Muscle of arm (tissue), 12 donors: ENCODE measurements around the gene CHPF2. TPM values are rescaled to one million over a fixed set of nuclear protein-coding genes. Genes with fewer than 3 reads are reported as not detected.

Experiments
- DNase-seq: peaks from one replicate; pipeline ENCODE4 v3.0.0-alpha.2; 2013
- polyA plus RNA-seq, 12 donors: library from polyadenylated mRNA; unstranded; fragments of 120-200 nt; gene quantifications; one replicate each; pipeline ENCODE4 v1.2.1, GENCODE V29; 2013; ENCODE audit not compliant: insufficient read length in 12 of 12

Gene CHPF2
- polyA plus RNA-seq, 12 donors, result 15.9 to 26.8 (median 21.6) TPM; not detected in 1

GRCh38 chr7:151245360-151246101 lies 13.2 kb downstream of the CHPF2 start:
- no peak for DNase-seq

GRCh38 chr7:151246102-151246850 lies 14.0 kb downstream of the CHPF2 start:
- DNase-seq, result no peak

GRCh38 chr7:151246851-151247580 lies 14.7 kb downstream of the CHPF2 start:
- DNase-seq, result peak; percentile 64

DNA sequence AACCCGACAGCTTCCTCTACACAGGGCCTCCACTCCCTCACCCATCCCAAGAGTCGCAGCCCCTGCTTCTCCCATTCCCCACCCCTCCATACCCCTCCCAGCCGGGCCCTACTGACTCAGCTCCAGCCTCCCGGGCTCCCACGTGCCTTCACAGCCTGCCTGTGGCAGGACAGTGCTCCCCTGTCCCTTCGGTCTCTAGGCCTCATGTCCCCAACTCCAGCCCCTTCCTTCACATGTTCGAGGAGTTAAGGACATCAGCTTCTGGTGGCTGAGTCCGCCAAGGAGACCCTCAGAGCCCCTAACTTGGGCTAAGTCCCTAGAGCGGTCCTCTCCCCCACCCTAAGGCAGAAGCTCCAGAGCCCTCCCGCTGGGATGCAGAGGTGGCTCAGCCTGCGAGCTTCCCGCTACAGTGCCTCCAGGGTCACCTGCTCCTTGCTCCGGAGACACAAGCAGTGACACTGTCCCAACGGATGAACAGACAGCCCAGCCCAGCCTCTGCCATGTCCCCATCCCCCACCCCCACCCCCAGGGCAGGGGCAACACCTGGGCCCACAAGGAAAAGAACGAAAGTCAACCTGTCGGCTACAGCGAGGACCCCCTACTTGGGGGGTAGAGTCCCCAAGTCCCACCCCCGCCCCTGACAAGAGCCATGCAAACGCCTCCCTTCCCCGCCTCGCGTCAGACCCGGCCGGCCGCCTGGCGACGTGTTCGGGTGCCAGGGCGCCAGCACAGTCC lies 15.5 kb downstream of the CHPF2 start:
- DNase-seq, result no peak

- DNase-seq, result peak; percentile 74
These were observed 16.2 kb downstream of the CHPF2 start, which contains the start of gene SMARCD3 for GRCh38 chr7:151248346-151249033. TSS of gene SMARCD3 (minus strand) at chr7:151248694. CDS start at chr7:151248562, 132 bp downstream.

DNA sequence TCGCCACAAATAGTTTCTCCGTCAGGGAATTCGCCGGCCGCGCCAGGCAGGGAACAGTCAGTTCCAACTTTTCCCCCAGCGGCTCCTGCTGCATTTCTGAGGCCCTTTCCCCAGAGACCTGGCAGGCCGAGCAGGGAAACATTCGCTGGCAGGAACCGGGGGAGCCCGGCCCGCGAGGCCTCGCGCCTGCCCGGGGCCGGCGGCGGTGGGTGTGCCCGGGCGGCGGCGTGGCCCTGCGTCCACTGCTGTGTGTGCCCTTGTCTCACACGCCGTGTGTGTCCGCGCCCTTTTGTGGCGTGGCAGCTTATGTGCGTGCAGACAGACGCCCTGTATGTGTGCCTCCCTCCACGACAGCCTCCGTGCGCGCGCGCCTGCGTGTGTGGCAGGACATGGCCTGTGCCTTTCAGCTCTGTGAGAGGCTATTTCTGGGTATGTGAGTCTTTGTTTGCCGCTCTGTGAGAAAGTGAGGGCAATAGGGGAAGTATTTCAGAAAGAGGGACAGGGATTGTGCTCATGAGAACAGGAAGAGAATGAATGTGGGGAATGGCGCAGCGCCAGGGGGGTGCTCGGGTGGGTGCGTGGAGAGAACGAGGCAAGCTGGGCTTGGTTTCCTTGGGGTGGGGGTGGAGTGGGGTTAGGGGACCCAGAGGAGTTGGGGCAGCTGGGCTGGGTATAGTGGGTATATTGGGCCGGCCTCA lies 16.9 kb downstream of the CHPF2 start:
- peak; percentile 64 for DNase-seq

DNA sequence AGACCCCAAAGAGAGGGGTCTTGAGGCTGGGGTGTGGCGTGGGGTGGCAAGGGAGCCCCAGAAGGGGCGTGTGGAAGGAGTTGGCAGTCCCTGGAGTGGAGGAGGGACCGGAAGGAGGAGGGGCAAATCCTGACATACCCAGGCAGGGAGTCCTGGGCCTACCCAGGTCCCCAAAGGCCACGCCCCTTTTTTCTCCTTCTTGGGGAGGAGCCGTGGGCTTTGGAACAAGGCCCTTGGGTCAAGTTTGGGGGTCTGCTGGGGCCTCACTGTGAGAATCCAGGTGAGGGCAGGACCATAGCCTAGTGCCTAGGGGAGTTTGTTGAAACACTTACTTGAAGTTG lies 17.4 kb downstream of the CHPF2 start:
- peak; percentile 52 for DNase-seq

- DNase-seq, result no peak
These were observed 18.2 kb downstream of the CHPF2 start for GRCh38 chr7:151250181-151251132.

DNA sequence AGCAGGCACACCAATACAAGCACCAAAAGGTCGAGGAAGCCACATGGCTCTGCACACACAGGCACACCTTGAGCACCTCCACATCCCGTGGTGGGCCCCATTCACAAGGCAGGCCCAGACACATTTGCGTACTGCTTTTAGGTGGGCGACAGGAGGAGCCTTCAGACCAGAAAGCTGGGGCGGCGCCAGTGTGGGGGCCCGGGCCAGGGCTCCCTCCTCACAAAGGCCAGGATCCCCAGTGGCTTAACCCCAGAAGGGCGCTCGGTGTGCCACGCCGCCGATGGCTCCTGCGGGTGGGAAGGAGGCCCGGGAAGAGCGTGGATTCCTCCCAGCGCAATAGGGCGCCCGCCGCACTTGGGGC lies 19.0 kb downstream of the CHPF2 start:
- DNase-seq, result peak; percentile 56

DNA sequence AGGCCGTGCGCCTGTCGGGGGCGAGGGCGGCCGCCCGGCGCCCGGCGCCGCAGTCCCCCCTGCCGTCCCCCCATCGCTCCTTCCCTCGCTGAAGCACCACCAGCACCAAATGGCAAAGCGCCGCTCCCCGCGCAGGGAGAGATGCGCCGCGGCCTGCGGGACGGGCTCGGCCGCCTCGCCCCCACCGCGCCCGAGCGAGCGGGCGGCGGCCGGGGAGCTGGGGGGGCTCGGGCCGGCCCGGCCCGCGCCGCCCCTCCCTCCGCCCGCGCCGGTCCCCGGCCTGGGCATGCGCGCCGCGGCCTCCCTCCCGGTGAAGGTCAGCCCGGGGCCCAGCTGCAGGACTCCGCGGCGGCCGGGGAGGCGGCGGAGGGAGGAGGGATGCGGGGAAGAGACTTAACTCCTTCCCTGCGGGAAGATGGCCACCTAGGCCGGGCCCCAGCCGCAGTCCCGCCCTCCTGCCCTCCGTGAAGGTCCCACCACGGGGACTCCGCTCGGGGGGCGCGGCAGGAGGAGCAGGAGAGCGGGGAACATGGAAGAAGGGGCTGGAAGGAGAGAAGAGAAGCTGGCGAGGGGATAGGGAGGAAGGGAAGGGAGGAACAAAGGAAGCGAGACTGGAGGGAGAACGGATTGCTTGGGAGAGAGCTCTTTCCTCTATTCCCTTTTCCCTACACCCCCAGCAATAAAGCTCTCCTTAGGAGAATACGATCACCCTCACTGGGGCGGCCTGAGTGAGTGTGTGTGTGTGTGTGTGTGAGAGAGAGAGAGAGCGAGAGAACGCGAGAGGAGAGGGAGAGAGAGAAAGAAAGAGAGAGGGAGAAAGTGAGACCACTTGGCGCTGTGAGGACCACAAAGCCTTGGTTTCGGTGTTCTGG lies 19.6 kb downstream of the CHPF2 start:
- peak; percentile 83 for DNase-seq

DNA sequence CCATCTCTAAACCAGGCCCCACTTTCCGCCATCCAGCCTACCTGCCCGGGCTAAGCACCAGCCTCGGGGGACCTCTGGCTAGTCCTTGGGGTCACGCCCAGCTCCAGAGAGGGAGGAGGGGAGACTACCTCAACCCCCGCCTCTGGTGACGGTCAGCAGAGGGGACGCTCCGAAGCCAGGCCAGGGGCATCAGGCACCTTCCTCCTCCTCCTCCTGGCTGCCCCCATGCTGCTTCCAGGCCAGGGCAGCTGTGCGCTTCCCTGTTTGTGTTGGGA lies 20.2 kb downstream of the CHPF2 start:
- DNase-seq, result no peak

- DNase-seq, result no peak
These were observed 20.9 kb downstream of the CHPF2 start for GRCh38 chr7:151252961-151253711.

DNA sequence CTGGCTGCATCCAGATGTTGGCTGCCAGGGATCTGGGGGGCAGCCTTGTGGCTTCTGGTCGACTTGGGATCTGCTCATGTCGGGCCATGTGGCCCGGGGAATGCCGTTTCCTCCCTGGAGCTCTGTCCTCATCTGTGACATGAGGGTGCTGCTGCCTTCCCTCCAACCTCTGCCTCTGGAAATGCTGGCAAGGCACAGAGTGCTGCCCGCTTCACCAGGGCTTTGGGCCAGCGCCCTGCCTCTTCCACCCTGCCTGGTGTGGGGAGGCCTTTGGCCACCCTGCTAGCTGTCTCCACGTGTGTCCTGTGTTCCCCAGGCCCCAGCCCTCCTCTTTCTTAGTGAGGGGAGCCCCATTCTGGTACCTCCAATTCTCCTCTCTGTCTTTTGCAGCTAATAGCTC lies 22.0 kb downstream of the CHPF2 start:
- DNase-seq, result no peak

GRCh38 chr7:151254851-151255250 lies 22.6 kb downstream of the CHPF2 start:
- no peak for DNase-seq

GRCh38 chr7:151255390-151255789 lies 23.1 kb downstream of the CHPF2 start:
- no peak for DNase-seq

GRCh38 chr7:151256410-151257045 lies 24.2 kb downstream of the CHPF2 start:
- no peak for DNase-seq

DNA sequence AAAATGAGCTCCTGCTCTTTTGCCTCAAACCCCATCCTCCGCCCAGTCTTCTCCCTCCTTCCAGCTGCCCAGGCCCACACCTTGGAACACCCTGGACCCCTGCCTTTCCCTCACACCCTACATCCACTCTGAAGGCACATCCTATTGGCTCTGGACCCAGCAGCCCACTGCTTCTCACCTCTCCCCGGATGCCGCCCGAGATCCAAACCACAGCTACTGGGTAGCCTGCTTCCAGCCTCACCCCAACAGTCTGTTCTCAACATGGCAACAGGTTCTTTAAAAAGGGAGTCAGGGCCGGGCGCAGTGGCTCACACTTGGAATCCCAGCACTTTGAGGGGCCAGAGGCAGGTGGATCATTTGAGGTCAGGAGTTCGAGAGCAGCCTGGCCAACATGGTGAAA lies 25.7 kb downstream of the CHPF2 start:
- DNase-seq, result no peak
